GM12878 (cell line): ENCODE measurements around the gene SFT2D1. TPM values are rescaled to one million over a fixed set of nuclear protein-coding genes. Genes with fewer than 3 reads are reported as not detected.

Experiments used
- CHD2 ChIP-seq: IDR thresholded peaks from 2 replicates; pipeline ENCODE4 v1.6.1; 2011; ENCODE audit warnings: low read depth, low read length, improper control_type of control experiment, borderline replicate concordance
- DPF2 ChIP-seq: fragments of 450-650 bp; IDR thresholded peaks from 2 replicates; pipeline ENCODE4 v1.6.1; 2017; ENCODE audit warnings: mild to moderate bottlenecking
- HDAC6 ChIP-seq: fragments of 200-600 bp; sonication (generic); IDR thresholded peaks from one replicate; pipeline ENCODE4 v1.8.0; 2017; ENCODE audit warnings: antibody characterized with exemption; ENCODE audit not compliant: unreplicated experiment
- KAT2A ChIP-seq: conservative IDR thresholded peaks from 2 replicates; pipeline ENCODE4 v1.6.1; 2011; ENCODE audit warnings: low read depth, low read length; ENCODE audit not compliant: control insufficient read depth
- NFXL1 ChIP-seq: fragments of 450-650 bp; IDR thresholded peaks from 2 replicates; pipeline ENCODE4 v1.6.1; 2017; ENCODE audit warnings: antibody characterized with exemption, mild to moderate bottlenecking, borderline replicate concordance
- NR2C2 ChIP-seq: IDR thresholded peaks from 2 replicates; pipeline ENCODE4 v1.6.1; 2011; ENCODE audit warnings: borderline replicate concordance, low read depth; ENCODE audit not compliant: control insufficient read depth, insufficient read length
- STAT3 ChIP-seq: IDR thresholded peaks from 2 replicates; pipeline ENCODE4 v1.6.1; 2011; ENCODE audit warnings: low read depth, low read length, improper control_type of control experiment
- TARDBP ChIP-seq: IDR thresholded peaks from 2 replicates; pipeline ENCODE4 v1.6.1; 2016; ENCODE audit warnings: borderline replicate concordance
- ZNF622 ChIP-seq: fragments of 450-650 bp; IDR thresholded peaks from 2 replicates; pipeline ENCODE4 v1.6.1; 2017; ENCODE audit warnings: mild to moderate bottlenecking, inconsistent platforms
- ZSCAN29 ChIP-seq: fragments of 450-650 bp; IDR thresholded peaks from 2 replicates; pipeline ENCODE4 v1.6.1; 2017; ENCODE audit warnings: mild to moderate bottlenecking, moderate library complexity
- polyA plus RNA-seq, 11 experiments: library from polyadenylated mRNA; depleted of rRNA in 4 of 11; unstranded in 6 of 11; stranded (reverse) in 5 of 11; fragments of >200 nt; fragmentation: Nextera tagmentation in 4 of 11; fragmentation: Illumina TruSeq in 1 of 11; extraction: Ambion mirVana in 4 of 11; extraction: Trizol in 1 of 11; gene quantifications; 1 replicate in 1 of 11; 2 replicates in 10 of 11; pipeline versions ENCODE4 v1.2.1 to v1.2.3, GENCODE V29; 2011 to 2016; ENCODE audit warnings: inconsistent platforms in 2 of 11, missing spikeins in 2 of 11, low read depth in 1 of 11
- total RNA-seq, 4 experiments: library from RNA; depleted of rRNA in 3 of 4; stranded (reverse); fragments of >200 nt in 3 of 4; fragmentation: Illumina TruSeq in 1 of 4; extraction: Trizol in 1 of 4; gene quantifications; 2 replicates each; pipeline versions ENCODE4 v1.2.1 to v1.2.3, GENCODE V29; 2013 to 2021
- TF ChIP-seq, protein P1 (sequence below): fragments of 450-650 bp; IDR thresholded peaks from 2 replicates; pipeline ENCODE4 v1.6.1; 2016; ENCODE audit warnings: mild to moderate bottlenecking, moderate library complexity, borderline replicate concordance
- TF ChIP-seq, protein P2 (sequence below): fragments of 450-650 bp; conservative IDR thresholded peaks from 2 replicates; pipeline ENCODE4 v1.6.1; 2017; ENCODE audit warnings: mild to moderate bottlenecking, moderate library complexity
- TF ChIP-seq, protein P3 (sequence below): fragments of 450-650 bp; IDR thresholded peaks from 2 replicates; pipeline ENCODE4 v1.6.1; 2018; ENCODE audit warnings: borderline replicate concordance, mild to moderate bottlenecking; ENCODE audit not compliant: partially characterized antibody
- TF ChIP-seq, protein P4 (sequence below): fragments of 450-650 bp; IDR thresholded peaks from 2 replicates; pipeline ENCODE4 v1.6.1; 2017; ENCODE audit warnings: mild to moderate bottlenecking
- TF ChIP-seq, protein P5 (sequence below): IDR thresholded peaks from 2 replicates; pipeline ENCODE4 v1.6.1; 2011; ENCODE audit warnings: low read depth, mild to moderate bottlenecking, low read length, moderate library complexity, borderline replicate concordance; ENCODE audit errors: extremely low read depth
- TF ChIP-seq, protein P6 (sequence below): fragments of 450-650 bp; IDR thresholded peaks from 2 replicates; pipeline ENCODE4 v1.6.1; 2016; ENCODE audit warnings: mild to moderate bottlenecking

The SFT2D1 gene
- total and polyA plus RNA-seq, 10 of the 15 experiments (the other 5 are each of a cell fraction or from before 2014, with no cell fraction given), result 69.5 to 281 (median 124) TPM

DNA sequence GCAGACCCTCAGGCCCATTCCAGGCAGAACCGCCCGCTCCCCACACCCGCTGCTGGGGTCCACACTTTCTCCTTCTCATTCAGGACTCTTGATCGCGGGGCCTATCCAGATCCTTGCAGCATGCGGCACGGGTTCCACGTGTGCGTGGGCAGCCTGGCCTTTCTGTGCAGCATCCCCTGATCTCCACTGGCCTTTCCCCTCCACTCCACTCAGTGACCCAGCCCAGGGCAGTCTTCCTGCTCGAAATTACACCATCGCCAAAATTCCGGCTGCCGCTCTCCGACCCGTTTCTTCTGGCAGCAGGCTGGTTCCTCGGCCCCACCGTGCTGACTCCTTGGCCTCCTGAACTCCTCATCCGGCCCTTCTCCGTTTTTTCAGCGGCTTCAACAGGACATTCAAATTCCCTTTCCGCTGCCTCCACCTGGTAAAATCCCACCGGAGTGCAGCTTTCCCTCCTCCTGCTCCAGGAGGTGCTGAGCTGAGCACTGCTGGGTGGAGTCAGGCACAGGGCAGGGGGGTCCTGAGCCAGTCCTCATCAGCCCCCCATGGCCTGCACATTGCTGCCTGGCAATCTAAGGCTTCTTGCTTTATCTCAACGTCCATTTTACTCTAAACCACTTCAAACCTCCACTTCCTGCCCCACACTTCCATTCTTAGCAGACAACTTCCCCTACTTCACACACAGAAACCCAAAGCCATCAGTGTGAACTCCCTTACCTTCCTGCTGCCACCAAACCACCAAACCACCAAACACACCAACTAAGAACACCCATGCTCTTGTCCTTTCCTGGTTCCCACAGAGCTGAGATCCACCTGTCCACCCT, 9.0 kb downstream of the SFT2D1 start (continued):
- TF ChIP-seq, protein P1, sequence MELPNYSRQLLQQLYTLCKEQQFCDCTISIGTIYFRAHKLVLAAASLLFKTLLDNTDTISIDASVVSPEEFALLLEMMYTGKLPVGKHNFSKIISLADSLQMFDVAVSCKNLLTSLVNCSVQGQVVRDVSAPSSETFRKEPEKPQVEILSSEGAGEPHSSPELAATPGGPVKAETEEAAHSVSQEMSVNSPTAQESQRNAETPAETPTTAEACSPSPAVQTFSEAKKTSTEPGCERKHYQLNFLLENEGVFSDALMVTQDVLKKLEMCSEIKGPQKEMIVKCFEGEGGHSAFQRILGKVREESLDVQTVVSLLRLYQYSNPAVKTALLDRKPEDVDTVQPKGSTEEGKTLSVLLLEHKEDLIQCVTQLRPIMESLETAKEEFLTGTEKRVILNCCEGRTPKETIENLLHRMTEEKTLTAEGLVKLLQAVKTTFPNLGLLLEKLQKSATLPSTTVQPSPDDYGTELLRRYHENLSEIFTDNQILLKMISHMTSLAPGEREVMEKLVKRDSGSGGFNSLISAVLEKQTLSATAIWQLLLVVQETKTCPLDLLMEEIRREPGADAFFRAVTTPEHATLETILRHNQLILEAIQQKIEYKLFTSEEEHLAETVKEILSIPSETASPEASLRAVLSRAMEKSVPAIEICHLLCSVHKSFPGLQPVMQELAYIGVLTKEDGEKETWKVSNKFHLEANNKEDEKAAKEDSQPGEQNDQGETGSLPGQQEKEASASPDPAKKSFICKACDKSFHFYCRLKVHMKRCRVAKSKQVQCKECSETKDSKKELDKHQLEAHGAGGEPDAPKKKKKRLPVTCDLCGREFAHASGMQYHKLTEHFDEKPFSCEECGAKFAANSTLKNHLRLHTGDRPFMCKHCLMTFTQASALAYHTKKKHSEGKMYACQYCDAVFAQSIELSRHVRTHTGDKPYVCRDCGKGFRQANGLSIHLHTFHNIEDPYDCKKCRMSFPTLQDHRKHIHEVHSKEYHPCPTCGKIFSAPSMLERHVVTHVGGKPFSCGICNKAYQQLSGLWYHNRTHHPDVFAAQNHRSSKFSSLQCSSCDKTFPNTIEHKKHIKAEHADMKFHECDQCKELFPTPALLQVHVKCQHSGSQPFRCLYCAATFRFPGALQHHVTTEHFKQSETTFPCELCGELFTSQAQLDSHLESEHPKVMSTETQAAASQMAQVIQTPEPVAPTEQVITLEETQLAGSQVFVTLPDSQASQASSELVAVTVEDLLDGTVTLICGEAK, result no peak
- TF ChIP-seq ZSCAN29 (no peak), ZNF622 (no peak), NR2C2 (no peak), KAT2A (no peak), DPF2 (peak; percentile 58; the same call in 1 of the 2 replicates), CHD2 (no peak), HDAC6 (no peak), TARDBP (0 out of 2 replicates have a peak, but pooled peaks have one; percentile 59), NFXL1 (no peak), STAT3 (0 out of 2 replicates have a peak, but pooled peaks have one; percentile 35)
- TF ChIP-seq, protein P2, sequence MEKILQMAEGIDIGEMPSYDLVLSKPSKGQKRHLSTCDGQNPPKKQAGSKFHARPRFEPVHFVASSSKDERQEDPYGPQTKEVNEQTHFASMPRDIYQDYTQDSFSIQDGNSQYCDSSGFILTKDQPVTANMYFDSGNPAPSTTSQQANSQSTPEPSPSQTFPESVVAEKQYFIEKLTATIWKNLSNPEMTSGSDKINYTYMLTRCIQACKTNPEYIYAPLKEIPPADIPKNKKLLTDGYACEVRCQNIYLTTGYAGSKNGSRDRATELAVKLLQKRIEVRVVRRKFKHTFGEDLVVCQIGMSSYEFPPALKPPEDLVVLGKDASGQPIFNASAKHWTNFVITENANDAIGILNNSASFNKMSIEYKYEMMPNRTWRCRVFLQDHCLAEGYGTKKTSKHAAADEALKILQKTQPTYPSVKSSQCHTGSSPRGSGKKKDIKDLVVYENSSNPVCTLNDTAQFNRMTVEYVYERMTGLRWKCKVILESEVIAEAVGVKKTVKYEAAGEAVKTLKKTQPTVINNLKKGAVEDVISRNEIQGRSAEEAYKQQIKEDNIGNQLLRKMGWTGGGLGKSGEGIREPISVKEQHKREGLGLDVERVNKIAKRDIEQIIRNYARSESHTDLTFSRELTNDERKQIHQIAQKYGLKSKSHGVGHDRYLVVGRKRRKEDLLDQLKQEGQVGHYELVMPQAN, result no peak
- TF ChIP-seq, protein P3, sequence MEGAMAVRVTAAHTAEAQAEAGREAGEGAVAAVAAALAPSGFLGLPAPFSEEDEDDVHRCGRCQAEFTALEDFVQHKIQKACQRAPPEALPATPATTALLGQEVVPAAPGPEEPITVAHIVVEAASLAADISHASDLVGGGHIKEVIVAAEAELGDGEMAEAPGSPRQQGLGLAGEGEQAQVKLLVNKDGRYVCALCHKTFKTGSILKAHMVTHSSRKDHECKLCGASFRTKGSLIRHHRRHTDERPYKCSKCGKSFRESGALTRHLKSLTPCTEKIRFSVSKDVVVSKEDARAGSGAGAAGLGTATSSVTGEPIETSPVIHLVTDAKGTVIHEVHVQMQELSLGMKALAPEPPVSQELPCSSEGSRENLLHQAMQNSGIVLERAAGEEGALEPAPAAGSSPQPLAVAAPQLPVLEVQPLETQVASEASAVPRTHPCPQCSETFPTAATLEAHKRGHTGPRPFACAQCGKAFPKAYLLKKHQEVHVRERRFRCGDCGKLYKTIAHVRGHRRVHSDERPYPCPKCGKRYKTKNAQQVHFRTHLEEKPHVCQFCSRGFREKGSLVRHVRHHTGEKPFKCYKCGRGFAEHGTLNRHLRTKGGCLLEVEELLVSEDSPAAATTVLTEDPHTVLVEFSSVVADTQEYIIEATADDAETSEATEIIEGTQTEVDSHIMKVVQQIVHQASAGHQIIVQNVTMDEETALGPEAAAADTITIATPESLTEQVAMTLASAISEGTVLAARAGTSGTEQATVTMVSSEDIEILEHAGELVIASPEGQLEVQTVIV, result no peak
- TF ChIP-seq, protein P4, sequence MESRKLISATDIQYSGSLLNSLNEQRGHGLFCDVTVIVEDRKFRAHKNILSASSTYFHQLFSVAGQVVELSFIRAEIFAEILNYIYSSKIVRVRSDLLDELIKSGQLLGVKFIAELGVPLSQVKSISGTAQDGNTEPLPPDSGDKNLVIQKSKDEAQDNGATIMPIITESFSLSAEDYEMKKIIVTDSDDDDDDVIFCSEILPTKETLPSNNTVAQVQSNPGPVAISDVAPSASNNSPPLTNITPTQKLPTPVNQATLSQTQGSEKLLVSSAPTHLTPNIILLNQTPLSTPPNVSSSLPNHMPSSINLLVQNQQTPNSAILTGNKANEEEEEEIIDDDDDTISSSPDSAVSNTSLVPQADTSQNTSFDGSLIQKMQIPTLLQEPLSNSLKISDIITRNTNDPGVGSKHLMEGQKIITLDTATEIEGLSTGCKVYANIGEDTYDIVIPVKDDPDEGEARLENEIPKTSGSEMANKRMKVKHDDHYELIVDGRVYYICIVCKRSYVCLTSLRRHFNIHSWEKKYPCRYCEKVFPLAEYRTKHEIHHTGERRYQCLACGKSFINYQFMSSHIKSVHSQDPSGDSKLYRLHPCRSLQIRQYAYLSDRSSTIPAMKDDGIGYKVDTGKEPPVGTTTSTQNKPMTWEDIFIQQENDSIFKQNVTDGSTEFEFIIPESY, result no peak
- TF ChIP-seq, protein P5, sequence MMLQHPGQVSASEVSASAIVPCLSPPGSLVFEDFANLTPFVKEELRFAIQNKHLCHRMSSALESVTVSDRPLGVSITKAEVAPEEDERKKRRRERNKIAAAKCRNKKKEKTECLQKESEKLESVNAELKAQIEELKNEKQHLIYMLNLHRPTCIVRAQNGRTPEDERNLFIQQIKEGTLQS, result no peak
- TF ChIP-seq, protein P6, sequence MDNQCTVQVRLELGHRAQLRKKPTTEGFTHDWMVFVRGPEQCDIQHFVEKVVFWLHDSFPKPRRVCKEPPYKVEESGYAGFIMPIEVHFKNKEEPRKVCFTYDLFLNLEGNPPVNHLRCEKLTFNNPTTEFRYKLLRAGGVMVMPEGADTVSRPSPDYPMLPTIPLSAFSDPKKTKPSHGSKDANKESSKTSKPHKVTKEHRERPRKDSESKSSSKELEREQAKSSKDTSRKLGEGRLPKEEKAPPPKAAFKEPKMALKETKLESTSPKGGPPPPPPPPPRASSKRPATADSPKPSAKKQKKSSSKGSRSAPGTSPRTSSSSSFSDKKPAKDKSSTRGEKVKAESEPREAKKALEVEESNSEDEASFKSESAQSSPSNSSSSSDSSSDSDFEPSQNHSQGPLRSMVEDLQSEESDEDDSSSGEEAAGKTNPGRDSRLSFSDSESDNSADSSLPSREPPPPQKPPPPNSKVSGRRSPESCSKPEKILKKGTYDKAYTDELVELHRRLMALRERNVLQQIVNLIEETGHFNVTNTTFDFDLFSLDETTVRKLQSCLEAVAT, result peak; percentile 95
